DOHH2 (cell line): ENCODE results near the gene IL9R.

Source experiments
- H3F3A ChIP-seq: fragments of 200-600 bp; sonication (generic), shearing (Covaris generic); 2 replicates; pipeline ENCODE4 v1.6.0; 2016; ENCODE audit warnings: antibody characterized with exemption, mild to moderate bottlenecking; ENCODE audit not compliant: control insufficient read depth, insufficient read depth
- H3K27ac ChIP-seq: fragments of 200-600 bp; sonication (generic); 2 replicates; pipeline ENCODE4 v1.5.1; 2014; ENCODE audit warnings: low read depth, mild to moderate bottlenecking, low read length, moderate library complexity
- H3K27me3 ChIP-seq: fragments of 200-600 bp; sonication (generic); 2 replicates; pipeline ENCODE4 v1.6.1; 2014; ENCODE audit warnings: mild to moderate bottlenecking, low read length, mixed read lengths; ENCODE audit not compliant: control insufficient read depth
- H3K36me3 ChIP-seq: fragments of 200-600 bp; sonication (generic); 2 replicates; pipeline ENCODE4 v1.6.1; 2014; ENCODE audit warnings: mild to moderate bottlenecking, low read length, moderate library complexity, mixed read lengths; ENCODE audit not compliant: control insufficient read depth
- H3K4me1 ChIP-seq: fragments of 200-600 bp; sonication (generic); 2 replicates; pipeline ENCODE4 v1.6.1; 2014; ENCODE audit warnings: mild to moderate bottlenecking, low read length, mixed read lengths; ENCODE audit not compliant: control insufficient read depth
- H3K4me2 ChIP-seq: fragments of 200-600 bp; sonication (generic); 2 replicates; pipeline ENCODE4 v1.6.0; 2014; ENCODE audit warnings: mild to moderate bottlenecking, low read length, moderate library complexity
- H3K4me3 ChIP-seq: fragments of 200-600 bp; sonication (generic); 2 replicates; pipeline ENCODE4 v1.5.1; 2014; ENCODE audit warnings: mild to moderate bottlenecking, low read length, mixed read lengths
- H3K79me2 ChIP-seq: fragments of 200-600 bp; sonication (generic); 2 replicates; pipeline ENCODE4 v1.6.1; 2014; ENCODE audit warnings: mild to moderate bottlenecking, low read length, mixed read lengths; ENCODE audit not compliant: control insufficient read depth
- H3K9me2 ChIP-seq: fragments of 200-600 bp; sonication (generic); replicated peaks from 2 replicates; pipeline ENCODE4 v1.6.1; 2014; ENCODE audit warnings: mild to moderate bottlenecking, low read length, mixed read lengths; ENCODE audit not compliant: control insufficient read depth
- H3K9me3 ChIP-seq: fragments of 200-600 bp; sonication (generic); 2 replicates; pipeline ENCODE4 v1.6.1; 2014; ENCODE audit warnings: antibody characterized with exemption, low read length, mixed read lengths; ENCODE audit not compliant: control insufficient read depth, insufficient read depth
- H4K20me1 ChIP-seq: fragments of 200-600 bp; sonication (generic); 2 replicates; pipeline ENCODE4 v1.6.0; 2014; ENCODE audit warnings: low read depth, mild to moderate bottlenecking, antibody characterized with exemption, low read length, moderate library complexity; ENCODE audit not compliant: control insufficient read depth, insufficient read depth
- CTCF ChIP-seq: fragments of 200-600 bp; sonication (generic); IDR thresholded peaks from one replicate; pipeline ENCODE4 v1.5.1; 2014; ENCODE audit warnings: antibody characterized with exemption, mild to moderate bottlenecking, low read depth, low read length; ENCODE audit not compliant: poor library complexity, severe bottlenecking
- EZH2phosphoT487 ChIP-seq: fragments of 200-600 bp; sonication (generic); IDR thresholded peaks from 2 replicates; pipeline ENCODE4 v1.6.1; 2017; ENCODE audit warnings: borderline replicate concordance, mild to moderate bottlenecking, antibody characterized with exemption, low read length, moderate library complexity, mixed read lengths

The IL9R gene

GRCh38 chrX:156000361-156000926 is 2.9 kb downstream of the IL9R start:
- Histone ChIP-seq H3K27ac (no peak overlapping the region), H3K4me1 (no peaks in the 10 kb centered on the region), H3K9me3 (no peaks in the 10 kb centered on the region), H3K9me2 (no peaks in the 10 kb centered on the region), H3K36me3 (no peaks in the 10 kb centered on the region), H4K20me1 (no peaks in the 10 kb centered on the region), H3K27me3 (no peaks in the 10 kb centered on the region), H3K4me2 (no peak overlapping the region), H3F3A (no peaks in the 10 kb centered on the region), H3K4me3 (no peak overlapping the region), H3K79me2 (no peaks in the 10 kb centered on the region)
- no peak for TF ChIP-seq EZH2phosphoT487
- TF ChIP-seq CTCF = no peak

GRCh38 chrX:156001001-156001666 is 3.6 kb downstream of the IL9R start:
- TF ChIP-seq EZH2phosphoT487 (no peak), CTCF (no peak)

GRCh38 chrX:156001667-156002021 is 4.1 kb downstream of the IL9R start:
- Histone ChIP-seq H3K4me2 (no peak overlapping the region), H3K27ac (no peak overlapping the region), H3K4me3 (no peak overlapping the region), H3K79me2 (no peaks in the 10 kb centered on the region), H3K9me2 (no peaks in the 10 kb centered on the region), H3K27me3 (no peaks in the 10 kb centered on the region), H3K4me1 (no peaks in the 10 kb centered on the region), H4K20me1 (no peaks in the 10 kb centered on the region), H3F3A (no peaks in the 10 kb centered on the region), H3K9me3 (no peaks in the 10 kb centered on the region), H3K36me3 (no peaks in the 10 kb centered on the region)
- TF ChIP-seq CTCF (no peak), EZH2phosphoT487 (no peak)

More at GRCh38 chrX:156001001-156001666, 3.6 kb downstream of the IL9R start:
- no peaks in the 10 kb centered on the region for H3F3A ChIP-seq
- H3K4me2 ChIP-seq = no peak overlapping the region
- H3K9me2 ChIP-seq = no peaks in the 10 kb centered on the region
- no peak overlapping the region for H3K4me3 ChIP-seq
- no peak overlapping the region for H3K27ac ChIP-seq
- H3K9me3 ChIP-seq = no peaks in the 10 kb centered on the region
- H3K36me3 ChIP-seq = no peaks in the 10 kb centered on the region
- no peaks in the 10 kb centered on the region for H3K4me1 ChIP-seq
- H3K79me2 ChIP-seq = no peaks in the 10 kb centered on the region
- no peaks in the 10 kb centered on the region for H4K20me1 ChIP-seq
- H3K27me3 ChIP-seq = no peaks in the 10 kb centered on the region
